Measurements from ENCODE around the gene TNRC6C. TPM values are rescaled to one million over a fixed set of nuclear protein-coding genes. Genes with fewer than 3 reads are reported as not detected.

The TNRC6C gene
- total RNA-seq, 4 donors from 2014 or later: 4.7 to 9.0 (median 7.6) TPM

DNA sequence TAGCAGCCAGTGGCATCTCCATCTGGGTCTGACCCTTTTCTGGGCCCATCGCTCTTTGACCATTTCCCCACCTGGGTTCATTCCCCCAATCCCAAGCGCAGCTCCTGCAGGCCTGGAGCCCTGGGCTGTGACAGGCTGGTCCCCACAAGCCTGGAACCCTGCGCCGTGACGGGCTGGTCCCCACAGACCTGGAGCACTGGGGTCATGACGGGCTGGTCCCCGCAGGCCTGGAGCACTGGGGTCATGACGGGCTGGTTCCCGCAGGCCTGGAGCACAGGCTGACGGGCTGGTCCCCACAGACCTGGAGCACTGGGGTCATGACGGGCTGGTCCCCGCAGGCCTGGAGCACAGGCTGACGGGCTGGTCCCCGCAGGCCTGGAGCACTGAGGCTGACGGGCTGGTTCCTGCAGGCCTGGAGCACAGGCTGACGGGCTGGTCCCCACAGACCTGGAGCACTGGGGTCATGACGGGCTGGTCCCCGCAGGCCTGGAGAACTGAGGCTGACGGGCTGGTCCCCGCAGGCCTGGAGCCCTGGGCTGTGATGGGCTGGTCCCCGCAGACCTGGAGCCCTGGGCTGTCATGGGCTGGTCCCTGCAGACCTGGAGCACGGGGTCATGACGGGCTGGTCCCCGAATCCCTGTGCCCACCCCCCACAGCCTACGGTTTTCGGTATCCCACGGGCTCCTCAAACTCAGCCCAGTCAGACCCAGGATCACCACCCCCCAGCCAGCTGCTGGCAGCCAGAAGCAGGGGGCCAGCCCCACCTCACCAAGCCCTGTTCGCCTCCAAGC is 153.4 kb downstream of the TNRC6C start:
- intact Hi-C loops (cut with DNase I; ENCODE audit: low total_unique reads): loop anchor here (1.0 to 2.0 kb wide), 3 partner anchors 23 to 139 kb away; no protein-coding TSS in a partner anchor
- TF ChIP-seq, protein P1, sequence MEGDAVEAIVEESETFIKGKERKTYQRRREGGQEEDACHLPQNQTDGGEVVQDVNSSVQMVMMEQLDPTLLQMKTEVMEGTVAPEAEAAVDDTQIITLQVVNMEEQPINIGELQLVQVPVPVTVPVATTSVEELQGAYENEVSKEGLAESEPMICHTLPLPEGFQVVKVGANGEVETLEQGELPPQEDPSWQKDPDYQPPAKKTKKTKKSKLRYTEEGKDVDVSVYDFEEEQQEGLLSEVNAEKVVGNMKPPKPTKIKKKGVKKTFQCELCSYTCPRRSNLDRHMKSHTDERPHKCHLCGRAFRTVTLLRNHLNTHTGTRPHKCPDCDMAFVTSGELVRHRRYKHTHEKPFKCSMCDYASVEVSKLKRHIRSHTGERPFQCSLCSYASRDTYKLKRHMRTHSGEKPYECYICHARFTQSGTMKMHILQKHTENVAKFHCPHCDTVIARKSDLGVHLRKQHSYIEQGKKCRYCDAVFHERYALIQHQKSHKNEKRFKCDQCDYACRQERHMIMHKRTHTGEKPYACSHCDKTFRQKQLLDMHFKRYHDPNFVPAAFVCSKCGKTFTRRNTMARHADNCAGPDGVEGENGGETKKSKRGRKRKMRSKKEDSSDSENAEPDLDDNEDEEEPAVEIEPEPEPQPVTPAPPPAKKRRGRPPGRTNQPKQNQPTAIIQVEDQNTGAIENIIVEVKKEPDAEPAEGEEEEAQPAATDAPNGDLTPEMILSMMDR (IDR thresholded peaks at IDR 0.05 in 4 of 5, conservative IDR thresholded peaks at IDR 0.05 in 1 of 5): no peak
- no peak for TF ChIP-seq POLR2A (IDR thresholded peaks at IDR 0.05)
- Histone ChIP-seq H3K4me1 (peaks cover 25 to 31% of the 10 kb centered on the region in 2 donors), H3K9me3 (no peaks in the 10 kb centered on the region), H3K27ac (peak overlapping the region in 3 of 4 donors; percentile 82 to 85 (median 82)), H3K27me3 (no peaks in the 10 kb centered on the region), H3K4me3 (no peak overlapping the region), H3K36me3 (no peaks in the 10 kb centered on the region)
- in situ Hi-C loops (cut with MboI; ENCODE audit: low sequenced_read_pairs in 4 of 4): loop anchor here in 2 of 4 donors (5.0 to 10.0 kb wide), 3 partner anchors 65 to 133 kb away; partner anchors contain the start of genes AFMID (in 1 of the 2) and TK1 (in 1 of the 2)
- ATAC-seq (no peak), DNase-seq (no peak)

DNA sequence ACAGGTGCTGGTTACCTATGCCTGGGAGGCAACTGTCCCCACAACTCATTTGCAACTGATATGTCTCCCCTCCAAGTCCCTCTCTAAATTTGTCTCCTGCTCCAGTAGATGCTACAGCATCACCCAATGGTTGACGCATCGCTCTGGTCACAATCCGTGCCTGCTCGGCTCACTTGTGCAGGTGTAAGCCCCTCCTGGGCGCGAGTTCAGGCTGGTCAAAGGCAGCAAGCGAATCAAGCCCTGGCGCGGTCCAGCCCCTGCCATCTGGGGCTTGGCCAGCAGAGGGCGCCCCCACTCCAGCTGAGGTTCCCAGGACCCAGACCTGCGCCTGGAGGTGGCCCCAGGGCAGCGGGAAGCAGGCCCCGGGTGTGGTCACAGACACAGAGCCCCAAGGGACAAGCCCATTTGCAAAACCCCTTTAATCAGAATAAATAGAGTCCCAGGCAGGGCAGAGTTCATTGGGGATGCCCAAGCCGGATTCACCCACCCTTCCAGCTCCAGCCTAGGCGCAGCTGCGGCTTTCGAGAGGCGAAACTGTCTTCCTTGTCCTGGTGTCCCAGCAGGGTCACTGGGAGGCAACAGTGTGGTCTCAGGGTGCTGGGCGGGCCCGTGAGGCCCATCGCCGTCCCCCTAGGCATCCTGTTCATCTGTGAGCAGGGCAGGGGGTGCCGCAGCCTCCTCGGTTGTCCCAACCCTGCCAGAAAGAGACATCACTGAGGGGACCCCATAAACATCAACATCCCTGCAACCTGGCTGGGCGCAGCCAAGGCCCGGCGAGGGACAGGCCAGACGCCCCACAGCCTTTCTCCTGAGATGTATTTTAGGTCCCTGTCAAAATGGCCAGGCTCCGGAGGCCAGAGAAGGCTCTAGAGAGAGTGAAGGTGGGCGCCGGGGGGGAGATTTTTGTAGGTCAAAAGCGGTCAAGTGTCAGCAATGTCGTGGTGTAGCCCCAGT is 154.3 kb downstream of the TNRC6C start:
- in situ Hi-C loops (cut with MboI; ENCODE audit: low sequenced_read_pairs in 4 of 4) (loop anchor here in 2 of 4 donors (5.0 to 10.0 kb wide), 3 partner anchors 65 to 132 kb away; partner anchors contain the start of genes AFMID (in 1 of the 2) and TK1 (in 1 of the 2)), intact Hi-C loops (cut with DNase I; ENCODE audit: low total_unique reads) (loop anchor here (1.0 to 2.0 kb wide), 3 partner anchors 22 to 139 kb away; no protein-coding TSS in a partner anchor)
- TF ChIP-seq, protein P1 (IDR thresholded peaks at IDR 0.05 in 4 of 5, conservative IDR thresholded peaks at IDR 0.05 in 1 of 5): peak; percentile 97 to 100 (median 99)
- TF ChIP-seq POLR2A (IDR thresholded peaks at IDR 0.05): no peak
- Histone ChIP-seq H3K4me3 (no peak overlapping the region), H3K9me3 (no peaks in the 10 kb centered on the region), H3K27me3 (no peaks in the 10 kb centered on the region), H3K27ac (peak overlapping the region in 1 of 4 donors; percentile 82), H3K4me1 (peaks cover 25 to 31% of the 10 kb centered on the region in 2 donors), H3K36me3 (no peaks in the 10 kb centered on the region)
- peak in 1 of 2 donors; percentile 73 for DNase-seq
- ATAC-seq: peak; percentile 21 to 32

DNA sequence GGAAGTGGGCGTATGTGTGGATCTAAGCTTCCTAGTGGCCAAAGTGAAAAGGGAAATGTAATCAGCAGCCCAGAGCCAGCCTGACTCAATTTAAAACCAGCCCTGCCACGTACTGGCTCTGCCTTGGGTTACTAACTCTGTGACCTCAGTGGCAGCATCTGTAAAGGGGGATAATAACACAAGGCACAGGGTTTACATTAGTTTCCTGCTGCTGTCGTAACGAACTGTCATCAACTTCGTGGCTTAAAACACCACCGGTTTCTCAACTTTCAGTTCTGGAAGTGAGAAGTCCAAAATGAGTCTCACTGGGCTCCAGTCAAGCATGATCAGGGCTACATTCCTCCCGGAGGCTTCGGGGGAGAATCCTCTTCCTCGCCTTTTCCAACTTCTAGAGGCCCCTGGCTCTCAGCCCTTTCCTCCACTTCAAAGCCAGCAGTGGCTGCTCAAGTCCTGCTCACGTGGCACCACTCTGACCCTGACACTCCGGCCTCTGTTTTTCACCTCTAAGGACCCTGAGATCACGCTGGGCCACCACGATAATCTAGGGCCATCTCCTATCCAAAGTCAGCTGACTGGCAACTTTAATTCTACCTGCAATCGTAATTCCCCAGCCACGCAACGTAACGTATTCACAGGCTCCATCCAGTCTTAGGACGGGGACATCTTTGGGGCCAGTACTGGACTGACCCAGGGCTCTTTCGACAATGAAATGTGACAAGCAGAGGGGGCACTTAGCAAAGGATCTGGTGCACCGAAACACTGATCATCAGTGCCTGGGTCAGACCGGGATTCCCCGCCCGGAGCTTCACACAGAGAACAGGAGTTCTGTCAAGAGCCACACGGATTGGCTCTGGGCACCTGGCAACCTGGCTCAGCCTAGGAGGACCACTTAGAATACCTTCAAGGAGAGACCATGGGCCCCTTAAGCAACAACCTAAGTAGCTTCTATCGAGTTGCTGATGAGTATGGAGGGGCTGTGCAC is 155.6 kb downstream of the TNRC6C start:
- TF ChIP-seq, protein P1 (IDR thresholded peaks at IDR 0.05 in 4 of 5, conservative IDR thresholded peaks at IDR 0.05 in 1 of 5): no peak
- TF ChIP-seq POLR2A (IDR thresholded peaks at IDR 0.05): no peak
- Histone ChIP-seq H3K27ac (no peak overlapping the region), H3K4me1 (peaks cover 25 to 27% of the 10 kb centered on the region in 2 donors), H3K4me3 (no peak overlapping the region), H3K36me3 (no peaks in the 10 kb centered on the region), H3K9me3 (no peaks in the 10 kb centered on the region), H3K27me3 (no peaks in the 10 kb centered on the region)
- ATAC-seq: no peak
- intact Hi-C loops (cut with DNase I; ENCODE audit: low total_unique reads): loop anchor here (2.0 kb wide), 1 partner anchor 21 kb away; no protein-coding TSS in a partner anchor
- no peak for DNase-seq
- in situ Hi-C loops (cut with MboI; ENCODE audit: low sequenced_read_pairs in 4 of 4): loop anchor here in 2 of 4 donors (5.0 to 10.0 kb wide), 3 partner anchors 63 to 131 kb away; partner anchors contain the start of genes AFMID (in 1 of the 2) and TK1 (in 1 of the 2)
